ENCODE results near the gene DCLK2. TPM values are rescaled to one million over a fixed set of nuclear protein-coding genes. Genes with fewer than 3 reads are reported as not detected.

Gene DCLK2
- total and polyA plus RNA-seq, 2 of the 8 experiments (the other 6 are each of a cell fraction or from before 2014, with no cell fraction given) = 0.32 to 0.37 TPM

GRCh38 chr4:150250293-150250997 is 172.2 kb downstream of the DCLK2 start (continued):
- TF ChIP-seq EZH2 (IDR thresholded peaks at IDR 0.05; ENCODE audit: low read depth, low read length, severe bottlenecking) (no peak), JUND (IDR thresholded peaks at IDR 0.05; ENCODE audit: low read length) (no peak), KDM1A (IDR thresholded peaks at IDR 0.05; ENCODE audit: borderline replicate concordance, low read length) (no peak), E2F6 (IDR thresholded peaks at IDR 0.05) (no peak), HDAC2 (IDR thresholded peaks at IDR 0.05; ENCODE audit: borderline replicate concordance in 1 of 2, low read depth in 2 of 2, low read length in 2 of 2) (no peak), RBBP5 (IDR thresholded peaks at IDR 0.05; ENCODE audit: borderline replicate concordance, low read depth, low read length) (no peak)
